WTC11 (cell line): Measurements from ENCODE around the gene HSPG2. TPM values are rescaled to one million over a fixed set of nuclear protein-coding genes. Genes with fewer than 3 reads are reported as not detected.

Experiments
- ATAC-seq: fragments of 200-7000 bp; cut with Tn5 transposase; 2 replicates; pipeline ENCODE4 v1.10.0; 2021; ENCODE audit warnings: mild to moderate bottlenecking, moderate library complexity
- CTCF ChIA-PET: fragments of 300-600 bp; sonication (Branson Sonifier 250); formaldehyde crosslinking; loops from one replicate; lab custom pipeline; 2021; ENCODE audit warnings: antibody characterized with exemption; lab: Charles Lee
- POLR2A ChIA-PET: fragments of 350-600 bp; sonication (Branson Sonifier 250); formaldehyde crosslinking; loops from one replicate; lab custom pipeline; 2021; ENCODE audit warnings: antibody characterized with exemption; lab: Charles Lee
- DNase-seq: peaks from one replicate; pipeline ENCODE4 v3.0.0; 2021; ENCODE audit warnings: low spot score
- H3K27ac Mint-ChIP-seq: 2 replicates; pipeline ENCODE4 v1.8.0; 2021; ENCODE audit warnings: mixed read lengths
- H3K27me3 Mint-ChIP-seq: 2 replicates; pipeline ENCODE4 v1.8.0; 2021; ENCODE audit warnings: low read depth, mild to moderate bottlenecking, moderate library complexity, mixed read lengths
- H3K36me3 Mint-ChIP-seq: 2 replicates; pipeline ENCODE4 v1.8.0; 2021; ENCODE audit warnings: mixed read lengths
- H3K4me1 Mint-ChIP-seq: 2 replicates; pipeline ENCODE4 v1.8.0; 2022; ENCODE audit warnings: mixed read lengths
- H3K4me3 Mint-ChIP-seq: 2 replicates; pipeline ENCODE4 v1.8.0; 2021; ENCODE audit warnings: mild to moderate bottlenecking, moderate library complexity, mixed read lengths
- H3K9me3 Mint-ChIP-seq: 2 replicates; pipeline ENCODE4 v1.8.0; 2021; ENCODE audit warnings: mixed read lengths
- CBFB ChIP-seq: sonication (generic); formaldehyde crosslinking; IDR thresholded peaks from 2 replicates; pipeline ENCODE4 v1.8.1; 2022; ENCODE audit warnings: mild to moderate bottlenecking, low read depth, missing genetic modification reagents
- EMX1 ChIP-seq: fragments of 250-450 bp; sonication (Bioruptor Pico); IDR thresholded peaks from 2 replicates; pipeline ENCODE4 v1.8.0; 2021; ENCODE audit warnings: mild to moderate bottlenecking
- ETV6 ChIP-seq: sonication (generic); formaldehyde crosslinking; IDR thresholded peaks from 2 replicates; pipeline ENCODE4 v1.8.1; 2022; ENCODE audit warnings: mild to moderate bottlenecking, missing genetic modification reagents
- GTF2I ChIP-seq: fragments of 250-450 bp; sonication (Bioruptor Pico); conservative IDR thresholded peaks from 2 replicates; pipeline ENCODE4 v1.4.0; 2021; ENCODE audit warnings: mild to moderate bottlenecking
- IRF2 ChIP-seq: sonication (generic); formaldehyde crosslinking; IDR thresholded peaks from 2 replicates; pipeline ENCODE4 v1.8.0; 2022; ENCODE audit warnings: low read depth, missing genetic modification reagents, borderline replicate concordance
- KAT7 ChIP-seq: sonication (generic); formaldehyde crosslinking; IDR thresholded peaks from 2 replicates; pipeline ENCODE4 v1.8.1; 2023; ENCODE audit warnings: missing genetic modification reagents, mild to moderate bottlenecking, borderline replicate concordance
- NR1H2 ChIP-seq: sonication (generic); formaldehyde crosslinking; IDR thresholded peaks from 2 replicates; pipeline ENCODE4 v1.9.0; 2021; ENCODE audit warnings: mild to moderate bottlenecking, moderate library complexity, missing genetic modification reagents
- NR3C1 ChIP-seq: sonication (generic); formaldehyde crosslinking; conservative IDR thresholded peaks from 2 replicates; pipeline ENCODE4 v1.8.1; 2023; ENCODE audit warnings: low read depth, mild to moderate bottlenecking, missing genetic modification reagents
- PRRX2 ChIP-seq: fragments of 250-450 bp; sonication (Bioruptor Pico); IDR thresholded peaks from 2 replicates; pipeline ENCODE4 v1.8.0; 2021; ENCODE audit warnings: mild to moderate bottlenecking
- RORB ChIP-seq: fragments of 250-450 bp; sonication (Bioruptor Pico); IDR thresholded peaks from 2 replicates; pipeline ENCODE4 v1.9.0; 2021; ENCODE audit warnings: mild to moderate bottlenecking
- SOX15 ChIP-seq: fragments of 250-450 bp; sonication (Bioruptor Pico); IDR thresholded peaks from 2 replicates; pipeline ENCODE4 v1.9.0; 2021; ENCODE audit warnings: mild to moderate bottlenecking
- ZNF416 ChIP-seq: fragments of 250-450 bp; sonication (Bioruptor Pico); IDR thresholded peaks from 2 replicates; pipeline ENCODE4 v1.9.0; 2021; ENCODE audit warnings: mild to moderate bottlenecking, inconsistent platforms
- total RNA-seq: library from RNA; stranded (reverse); gene quantifications from 3 replicates; pipeline ENCODE4 v1.2.3, GENCODE V29; 2021
- TF ChIP-seq, protein P1 (sequence below): sonication (generic); formaldehyde crosslinking; IDR thresholded peaks from 2 replicates; pipeline ENCODE4 v1.8.0; 2022; ENCODE audit warnings: mild to moderate bottlenecking, missing genetic modification reagents
- TF ChIP-seq, protein P2 (sequence below): sonication (generic); formaldehyde crosslinking; IDR thresholded peaks from 2 replicates; pipeline ENCODE4 v1.8.0; 2022; ENCODE audit warnings: mild to moderate bottlenecking, missing genetic modification reagents
- TF ChIP-seq, protein P3 (sequence below): sonication (generic); formaldehyde crosslinking; IDR thresholded peaks from 2 replicates; pipeline ENCODE4 v1.8.1; 2022; ENCODE audit warnings: low read depth, mild to moderate bottlenecking, moderate library complexity, missing genetic modification reagents, borderline replicate concordance
- TF ChIP-seq, protein P4 (sequence below): sonication (generic); formaldehyde crosslinking; IDR thresholded peaks from 2 replicates; pipeline ENCODE4 v1.8.1; 2022; ENCODE audit warnings: missing genetic modification reagents, borderline replicate concordance
- TF ChIP-seq, protein P5 (sequence below): sonication (generic); formaldehyde crosslinking; conservative IDR thresholded peaks from 2 replicates; pipeline ENCODE4 v1.8.1; 2023; ENCODE audit warnings: mild to moderate bottlenecking, low read depth, missing genetic modification reagents, moderate library complexity
- TF ChIP-seq, protein P6 (sequence below): sonication (generic); formaldehyde crosslinking; IDR thresholded peaks from 2 replicates; pipeline ENCODE4 v1.8.1; 2022; ENCODE audit warnings: mild to moderate bottlenecking, moderate library complexity, missing genetic modification reagents

The HSPG2 gene
- total RNA-seq, 1 experiment from 2014 or later: 120 TPM

DNA sequence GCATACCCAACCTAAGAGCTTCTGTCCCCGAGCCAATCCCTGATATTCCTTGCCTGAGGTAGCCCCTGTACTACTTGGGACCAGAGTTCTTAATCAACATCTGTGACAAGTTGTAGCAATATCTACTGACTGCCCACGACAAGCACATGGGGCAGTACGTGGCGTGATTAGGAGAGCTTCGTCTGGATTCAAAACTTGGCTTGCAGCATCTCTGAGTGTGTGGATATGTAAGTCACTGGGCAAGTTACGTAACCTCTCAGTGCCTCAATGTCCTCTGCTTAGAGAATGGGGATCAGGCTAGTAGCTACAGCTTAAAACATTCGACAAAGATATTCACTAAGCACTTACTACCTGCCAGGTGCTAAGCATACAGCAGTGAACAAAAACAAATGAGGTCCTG, 5.0 kb downstream of the HSPG2 start (continued):
- no peak for TF ChIP-seq NR1H2 (CRISPR knock-in tag)
- no peak for TF ChIP-seq GTF2I (CRISPR knock-in tag)
- no peak for TF ChIP-seq ETV6 (CRISPR knock-in tag)
- TF ChIP-seq, protein P1, sequence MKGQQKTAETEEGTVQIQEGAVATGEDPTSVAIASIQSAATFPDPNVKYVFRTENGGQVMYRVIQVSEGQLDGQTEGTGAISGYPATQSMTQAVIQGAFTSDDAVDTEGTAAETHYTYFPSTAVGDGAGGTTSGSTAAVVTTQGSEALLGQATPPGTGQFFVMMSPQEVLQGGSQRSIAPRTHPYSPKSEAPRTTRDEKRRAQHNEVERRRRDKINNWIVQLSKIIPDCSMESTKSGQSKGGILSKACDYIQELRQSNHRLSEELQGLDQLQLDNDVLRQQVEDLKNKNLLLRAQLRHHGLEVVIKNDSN (CRISPR knock-in tag): no peak

DNA sequence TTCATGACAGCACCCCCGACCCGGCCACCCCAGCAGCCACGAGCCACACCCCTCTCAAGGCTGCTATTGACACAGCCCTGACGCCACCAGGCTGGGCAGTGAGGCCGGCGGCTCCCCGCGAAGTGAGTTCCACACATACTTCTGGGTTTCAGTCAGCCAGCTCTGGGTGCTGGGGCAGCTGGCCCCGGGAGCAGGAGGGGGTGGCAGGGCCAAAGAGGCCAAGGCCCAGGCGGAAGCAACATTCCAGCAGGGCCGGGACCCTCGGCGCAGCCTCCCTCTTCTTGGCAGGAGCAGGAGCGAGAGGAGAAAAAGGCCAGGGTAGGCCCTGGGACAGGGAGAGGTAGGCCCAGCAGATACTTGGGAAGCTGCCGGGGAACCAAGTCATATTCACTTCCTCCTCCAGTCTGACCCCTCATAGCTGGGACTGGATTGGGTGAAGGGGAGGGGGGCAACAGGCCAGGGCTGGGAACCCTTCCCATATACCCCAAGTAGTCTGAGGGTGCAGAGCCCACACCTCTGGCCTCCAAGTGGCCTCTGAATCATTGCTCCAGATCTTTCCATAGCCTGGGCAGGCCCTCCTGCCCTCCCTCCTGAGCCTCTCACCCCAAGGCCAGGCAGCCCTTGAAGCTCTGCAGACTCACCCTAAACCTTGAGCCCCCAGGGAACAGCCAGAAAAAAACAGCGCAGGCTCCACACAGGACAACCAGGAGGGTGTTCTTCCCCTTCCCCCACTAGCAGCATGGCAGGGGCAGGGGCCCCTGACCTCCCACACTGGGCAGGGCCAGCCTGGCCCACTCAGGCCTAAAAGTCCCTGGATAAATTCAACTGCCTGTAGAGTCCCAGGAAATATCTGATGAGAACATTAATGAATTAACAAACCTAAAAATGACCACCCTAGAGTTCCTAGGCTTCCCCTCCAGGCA, 5.7 kb downstream of the HSPG2 start:
- ChIA-PET CTCF (no interaction called here), POLR2A (no interaction called here)
- Mint-ChIP-seq H3K9me3 (no peaks in the 10 kb centered on the region), H3K4me3 (no peak overlapping the region), H3K27me3 (no peaks in the 10 kb centered on the region), H3K36me3 (peaks cover 6% of the 10 kb centered on the region; the same call in 1 of the 2 replicates), H3K27ac (no peak overlapping the region), H3K4me1 (peaks cover 51% of the 10 kb centered on the region)
- ATAC-seq (no peak), DNase-seq (no peak)
- TF ChIP-seq, protein P2, sequence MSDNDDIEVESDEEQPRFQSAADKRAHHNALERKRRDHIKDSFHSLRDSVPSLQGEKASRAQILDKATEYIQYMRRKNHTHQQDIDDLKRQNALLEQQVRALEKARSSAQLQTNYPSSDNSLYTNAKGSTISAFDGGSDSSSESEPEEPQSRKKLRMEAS (CRISPR knock-in tag): no peak
- TF ChIP-seq, protein P3, sequence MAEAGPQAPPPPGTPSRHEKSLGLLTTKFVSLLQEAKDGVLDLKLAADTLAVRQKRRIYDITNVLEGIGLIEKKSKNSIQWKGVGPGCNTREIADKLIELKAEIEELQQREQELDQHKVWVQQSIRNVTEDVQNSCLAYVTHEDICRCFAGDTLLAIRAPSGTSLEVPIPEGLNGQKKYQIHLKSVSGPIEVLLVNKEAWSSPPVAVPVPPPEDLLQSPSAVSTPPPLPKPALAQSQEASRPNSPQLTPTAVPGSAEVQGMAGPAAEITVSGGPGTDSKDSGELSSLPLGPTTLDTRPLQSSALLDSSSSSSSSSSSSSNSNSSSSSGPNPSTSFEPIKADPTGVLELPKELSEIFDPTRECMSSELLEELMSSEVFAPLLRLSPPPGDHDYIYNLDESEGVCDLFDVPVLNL (CRISPR knock-in tag): no peak
- TF ChIP-seq ZNF416 (no peak), EMX1 (CRISPR knock-in tag) (no peak), IRF2 (no peak), SOX15 (CRISPR knock-in tag) (no peak)
- TF ChIP-seq, protein P4, sequence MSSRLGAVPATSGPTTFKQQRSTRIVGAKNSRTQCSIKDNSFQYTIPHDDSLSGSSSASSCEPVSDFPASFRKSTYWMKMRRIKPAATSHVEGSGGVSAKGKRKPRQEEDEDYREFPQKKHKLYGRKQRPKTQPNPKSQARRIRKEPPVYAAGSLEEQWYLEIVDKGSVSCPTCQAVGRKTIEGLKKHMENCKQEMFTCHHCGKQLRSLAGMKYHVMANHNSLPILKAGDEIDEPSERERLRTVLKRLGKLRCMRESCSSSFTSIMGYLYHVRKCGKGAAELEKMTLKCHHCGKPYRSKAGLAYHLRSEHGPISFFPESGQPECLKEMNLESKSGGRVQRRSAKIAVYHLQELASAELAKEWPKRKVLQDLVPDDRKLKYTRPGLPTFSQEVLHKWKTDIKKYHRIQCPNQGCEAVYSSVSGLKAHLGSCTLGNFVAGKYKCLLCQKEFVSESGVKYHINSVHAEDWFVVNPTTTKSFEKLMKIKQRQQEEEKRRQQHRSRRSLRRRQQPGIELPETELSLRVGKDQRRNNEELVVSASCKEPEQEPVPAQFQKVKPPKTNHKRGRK (CRISPR knock-in tag): no peak

DNA sequence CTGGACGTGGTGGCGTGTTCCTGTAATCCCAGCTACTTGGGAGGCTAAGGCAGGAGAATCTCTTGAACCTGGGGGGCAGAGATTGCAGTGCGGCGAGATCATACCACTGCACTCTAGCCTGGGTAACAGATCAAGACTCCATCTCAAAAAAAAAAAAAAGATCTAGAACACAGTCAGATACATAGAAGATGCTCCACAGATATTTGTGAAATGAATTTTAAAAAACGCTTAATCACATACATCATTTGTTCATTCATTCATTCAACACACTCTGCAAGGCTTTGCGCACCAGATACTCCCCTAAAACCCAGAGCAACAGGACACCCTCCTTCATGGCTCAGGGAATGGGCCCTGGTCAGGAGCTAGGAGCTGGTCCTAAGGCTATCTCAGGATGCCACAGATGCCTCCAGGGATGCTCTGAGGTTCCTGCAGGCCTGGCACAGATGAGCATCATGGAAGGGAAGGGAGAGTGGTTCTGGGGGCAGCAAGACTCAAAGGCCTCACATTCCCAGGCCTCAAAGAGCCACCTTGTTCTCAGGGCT, 6.4 kb downstream of the HSPG2 start:
- no peak for ATAC-seq
- H3K9me3 Mint-ChIP-seq: no peaks in the 10 kb centered on the region
- H3K27me3 Mint-ChIP-seq: no peaks in the 10 kb centered on the region
- H3K36me3 Mint-ChIP-seq: peaks cover 6% of the 10 kb centered on the region; the same call in 1 of the 2 replicates
- CTCF ChIA-PET: no interaction called here
- DNase-seq: no peak
- H3K27ac Mint-ChIP-seq: peak overlapping the region; percentile 83; the same call in 1 of the 2 replicates
- H3K4me3 Mint-ChIP-seq: no peak overlapping the region
- POLR2A ChIA-PET: no interaction called here
- H3K4me1 Mint-ChIP-seq: peaks cover 44% of the 10 kb centered on the region
- no peak for TF ChIP-seq CBFB
- TF ChIP-seq RORB (CRISPR knock-in tag): no peak
- TF ChIP-seq PRRX2 (CRISPR knock-in tag): no peak
- TF ChIP-seq, protein P5, sequence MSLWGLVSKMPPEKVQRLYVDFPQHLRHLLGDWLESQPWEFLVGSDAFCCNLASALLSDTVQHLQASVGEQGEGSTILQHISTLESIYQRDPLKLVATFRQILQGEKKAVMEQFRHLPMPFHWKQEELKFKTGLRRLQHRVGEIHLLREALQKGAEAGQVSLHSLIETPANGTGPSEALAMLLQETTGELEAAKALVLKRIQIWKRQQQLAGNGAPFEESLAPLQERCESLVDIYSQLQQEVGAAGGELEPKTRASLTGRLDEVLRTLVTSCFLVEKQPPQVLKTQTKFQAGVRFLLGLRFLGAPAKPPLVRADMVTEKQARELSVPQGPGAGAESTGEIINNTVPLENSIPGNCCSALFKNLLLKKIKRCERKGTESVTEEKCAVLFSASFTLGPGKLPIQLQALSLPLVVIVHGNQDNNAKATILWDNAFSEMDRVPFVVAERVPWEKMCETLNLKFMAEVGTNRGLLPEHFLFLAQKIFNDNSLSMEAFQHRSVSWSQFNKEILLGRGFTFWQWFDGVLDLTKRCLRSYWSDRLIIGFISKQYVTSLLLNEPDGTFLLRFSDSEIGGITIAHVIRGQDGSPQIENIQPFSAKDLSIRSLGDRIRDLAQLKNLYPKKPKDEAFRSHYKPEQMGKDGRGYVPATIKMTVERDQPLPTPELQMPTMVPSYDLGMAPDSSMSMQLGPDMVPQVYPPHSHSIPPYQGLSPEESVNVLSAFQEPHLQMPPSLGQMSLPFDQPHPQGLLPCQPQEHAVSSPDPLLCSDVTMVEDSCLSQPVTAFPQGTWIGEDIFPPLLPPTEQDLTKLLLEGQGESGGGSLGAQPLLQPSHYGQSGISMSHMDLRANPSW (CRISPR knock-in tag): no peak
- no peak for TF ChIP-seq NR1H2 (CRISPR knock-in tag)
- no peak for TF ChIP-seq NR3C1 (CRISPR knock-in tag)
- TF ChIP-seq KAT7 (CRISPR knock-in tag): no peak
- TF ChIP-seq, protein P6, sequence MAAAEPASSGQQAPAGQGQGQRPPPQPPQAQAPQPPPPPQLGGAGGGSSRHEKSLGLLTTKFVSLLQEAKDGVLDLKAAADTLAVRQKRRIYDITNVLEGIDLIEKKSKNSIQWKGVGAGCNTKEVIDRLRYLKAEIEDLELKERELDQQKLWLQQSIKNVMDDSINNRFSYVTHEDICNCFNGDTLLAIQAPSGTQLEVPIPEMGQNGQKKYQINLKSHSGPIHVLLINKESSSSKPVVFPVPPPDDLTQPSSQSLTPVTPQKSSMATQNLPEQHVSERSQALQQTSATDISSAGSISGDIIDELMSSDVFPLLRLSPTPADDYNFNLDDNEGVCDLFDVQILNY (CRISPR knock-in tag): no peak
